Endodermal cell (in vitro differentiated cells): ENCODE measurements around the gene DHFR2. TPM values are rescaled to one million over a fixed set of nuclear protein-coding genes. Genes with fewer than 3 reads are reported as not detected.
A peak's percentile ranks its signal among the peaks of the same experiment; 100 is the strongest.

Experiments used
- DNase-seq: peaks from one replicate; pipeline ENCODE4 v3.0.0-alpha.2; 2017
- H3K27ac ChIP-seq: 2 replicates; pipeline ENCODE4 v1.5.1; 2013; ENCODE audit warnings: mild to moderate bottlenecking, low read depth, low read length, moderate library complexity
- H3K27me3 ChIP-seq: 2 replicates; pipeline ENCODE4 v1.6.1; 2013; ENCODE audit warnings: mild to moderate bottlenecking, low read length, moderate library complexity; ENCODE audit not compliant: insufficient read depth, control insufficient read depth, poor library complexity, severe bottlenecking
- H3K36me3 ChIP-seq: 2 replicates; pipeline ENCODE4 v1.7.0; 2013; ENCODE audit warnings: mild to moderate bottlenecking, low read length, moderate library complexity; ENCODE audit not compliant: control insufficient read depth, insufficient read depth
- H3K4me1 ChIP-seq: one replicate; pipeline ENCODE4 v1.7.0; 2013; ENCODE audit warnings: low read length; ENCODE audit not compliant: control insufficient read depth, insufficient read depth
- H3K4me3 ChIP-seq: 2 replicates; pipeline ENCODE4 v1.5.1; 2013; ENCODE audit warnings: mild to moderate bottlenecking, low read length, moderate library complexity
- H3K9ac ChIP-seq: 2 replicates; pipeline ENCODE4 v1.6.1; 2013; ENCODE audit warnings: mild to moderate bottlenecking, low read length, moderate library complexity; ENCODE audit not compliant: poor library complexity, severe bottlenecking; ENCODE audit errors: extremely low read depth
- H3K9me3 ChIP-seq: 2 replicates; pipeline ENCODE4 v1.6.1; 2013; ENCODE audit warnings: mild to moderate bottlenecking, low read length, moderate library complexity; ENCODE audit not compliant: control insufficient read depth
- H3K27ac Mint-ChIP-seq: 2 replicates; pipeline ENCODE4 v1.8.0; 2020; ENCODE audit warnings: mixed read lengths
- H3K27me3 Mint-ChIP-seq: 2 replicates; pipeline ENCODE4 v1.8.0; 2021; ENCODE audit warnings: mild to moderate bottlenecking, mixed read lengths; ENCODE audit not compliant: insufficient read depth
- H3K36me3 Mint-ChIP-seq: 2 replicates; pipeline ENCODE4 v1.8.0; 2020; ENCODE audit warnings: low read depth, mixed read lengths
- H3K4me1 Mint-ChIP-seq: 2 replicates; pipeline ENCODE4 v1.8.0; 2020; ENCODE audit warnings: mixed read lengths
- H3K4me3 Mint-ChIP-seq: 2 replicates; pipeline ENCODE4 v1.8.0; 2020; ENCODE audit warnings: mild to moderate bottlenecking, moderate library complexity, mixed read lengths
- H3K9me3 Mint-ChIP-seq: 2 replicates; pipeline ENCODE4 v1.8.0; 2020; ENCODE audit warnings: mild to moderate bottlenecking, mixed read lengths
- WGBS, 2 experiments: methylation state at CpG; one replicate each; pipeline versions ENCODE4 v1.1.5 to v1.1.7; 2013; ENCODE audit warnings: missing lambda C conversion rate in 2 of 2, mixed read lengths in 1 of 2; ENCODE audit not compliant: insufficient coverage in 1 of 2, insufficient read length in 1 of 2; 5-methylcytosine and 5-hydroxymethylcytosine counted together
- total RNA-seq, 2 donors: library from RNA; stranded (reverse); fragmentation: NEBNext Ultra II Directional in 1 of 2; extraction: Animal tissue kit (Norgen Biotek cat#: 25700) in 1 of 2; gene quantifications; 2 replicates in 1 of 2; 3 replicates in 1 of 2; pipeline ENCODE4 v1.2.1, GENCODE V29; 2021
- TF ChIP-seq, protein P1 (sequence below): fragments of 200-600 bp; sonication (generic); conservative IDR thresholded peaks from 2 replicates; pipeline ENCODE4 v1.5.0; 2021; ENCODE audit warnings: antibody characterized with exemption, mild to moderate bottlenecking

DHFR2 gene
- total RNA-seq, 2 donors from 2014 or later, result 4.2 to 5.3 TPM

DNA sequence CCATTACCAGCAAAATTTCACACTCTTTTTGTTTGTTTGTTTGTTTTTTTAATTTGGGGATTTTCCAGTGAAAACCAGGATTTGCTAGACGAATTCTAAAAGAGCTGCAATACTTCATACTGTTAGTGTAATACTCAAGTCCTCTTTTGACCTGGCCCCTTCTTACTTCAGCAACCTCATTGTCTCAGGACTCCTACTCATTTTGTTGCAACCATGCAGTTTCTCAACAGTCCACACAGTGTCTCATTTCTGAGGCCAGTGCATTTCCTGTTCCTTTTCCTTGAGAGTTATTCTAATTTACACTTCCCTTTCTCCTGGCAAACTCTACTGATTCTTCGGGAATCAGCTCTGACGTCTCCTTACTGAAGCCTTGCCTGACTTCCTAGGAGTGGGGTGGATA, 35.7 kb upstream of the DHFR2 start:
- Histone ChIP-seq H3K9ac (no peak overlapping the region), H3K4me3 (no peak overlapping the region), H3K27me3 (no peaks in the 10 kb centered on the region), H3K27ac (no peak overlapping the region), H3K4me1 (no peaks in the 10 kb centered on the region), H3K9me3 (no peaks in the 10 kb centered on the region), H3K36me3 (peaks cover 38% of the 10 kb centered on the region)
- no peak for DNase-seq
- no peaks in the 10 kb centered on the region for H3K27me3 Mint-ChIP-seq
- TF ChIP-seq, protein P1, sequence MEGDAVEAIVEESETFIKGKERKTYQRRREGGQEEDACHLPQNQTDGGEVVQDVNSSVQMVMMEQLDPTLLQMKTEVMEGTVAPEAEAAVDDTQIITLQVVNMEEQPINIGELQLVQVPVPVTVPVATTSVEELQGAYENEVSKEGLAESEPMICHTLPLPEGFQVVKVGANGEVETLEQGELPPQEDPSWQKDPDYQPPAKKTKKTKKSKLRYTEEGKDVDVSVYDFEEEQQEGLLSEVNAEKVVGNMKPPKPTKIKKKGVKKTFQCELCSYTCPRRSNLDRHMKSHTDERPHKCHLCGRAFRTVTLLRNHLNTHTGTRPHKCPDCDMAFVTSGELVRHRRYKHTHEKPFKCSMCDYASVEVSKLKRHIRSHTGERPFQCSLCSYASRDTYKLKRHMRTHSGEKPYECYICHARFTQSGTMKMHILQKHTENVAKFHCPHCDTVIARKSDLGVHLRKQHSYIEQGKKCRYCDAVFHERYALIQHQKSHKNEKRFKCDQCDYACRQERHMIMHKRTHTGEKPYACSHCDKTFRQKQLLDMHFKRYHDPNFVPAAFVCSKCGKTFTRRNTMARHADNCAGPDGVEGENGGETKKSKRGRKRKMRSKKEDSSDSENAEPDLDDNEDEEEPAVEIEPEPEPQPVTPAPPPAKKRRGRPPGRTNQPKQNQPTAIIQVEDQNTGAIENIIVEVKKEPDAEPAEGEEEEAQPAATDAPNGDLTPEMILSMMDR, result no peak
- no peak overlapping the region for H3K4me3 Mint-ChIP-seq
- 90 to 97% methylated on average over 2 to 3 of the region's 3 CpGs for WGBS, 2 experiments
- no peaks in the 10 kb centered on the region for H3K9me3 Mint-ChIP-seq
- peaks cover 20% of the 10 kb centered on the region for H3K4me1 Mint-ChIP-seq
- H3K36me3 Mint-ChIP-seq, result peaks cover 38% of the 10 kb centered on the region
- H3K27ac Mint-ChIP-seq, result peak overlapping the region; percentile 62

DNA sequence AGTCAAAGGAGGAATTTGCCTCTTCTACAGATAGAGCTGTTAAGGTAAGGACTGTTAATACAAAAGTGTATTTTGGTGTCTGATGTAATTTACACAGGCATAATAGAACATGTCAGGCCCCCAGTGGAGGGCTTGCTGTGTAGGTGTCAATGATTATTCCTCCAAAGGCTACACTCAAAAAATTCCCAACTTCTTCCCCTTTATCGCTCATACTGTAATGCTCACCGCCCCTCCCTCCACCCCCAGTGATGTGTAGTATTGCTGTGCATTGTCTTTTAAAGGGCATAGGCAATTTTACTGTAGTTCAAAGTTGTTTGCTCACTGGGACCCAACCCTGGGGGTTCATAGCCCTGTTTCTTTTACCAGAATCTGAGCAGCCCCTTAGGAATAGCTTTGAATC, 32.4 kb upstream of the DHFR2 start:
- H3K4me3 Mint-ChIP-seq, result no peak overlapping the region
- Histone ChIP-seq H3K27me3 (no peaks in the 10 kb centered on the region), H3K4me3 (no peak overlapping the region), H3K9me3 (no peaks in the 10 kb centered on the region), H3K27ac (no peak overlapping the region), H3K4me1 (no peaks in the 10 kb centered on the region), H3K9ac (no peak overlapping the region), H3K36me3 (peaks cover 43% of the 10 kb centered on the region)
- H3K9me3 Mint-ChIP-seq, result no peaks in the 10 kb centered on the region
- TF ChIP-seq, protein P1, result no peak
- DNase-seq, result no peak
- H3K27ac Mint-ChIP-seq, result no peak overlapping the region
- H3K27me3 Mint-ChIP-seq, result no peaks in the 10 kb centered on the region
- peaks cover 20% of the 10 kb centered on the region for H3K4me1 Mint-ChIP-seq
- 100% methylated on average over 2 of the region's 2 CpGs; no CpG with 5 or more reads in 1 of the 2 experiments for WGBS, 2 experiments
- peaks cover 46% of the 10 kb centered on the region for H3K36me3 Mint-ChIP-seq

DNA sequence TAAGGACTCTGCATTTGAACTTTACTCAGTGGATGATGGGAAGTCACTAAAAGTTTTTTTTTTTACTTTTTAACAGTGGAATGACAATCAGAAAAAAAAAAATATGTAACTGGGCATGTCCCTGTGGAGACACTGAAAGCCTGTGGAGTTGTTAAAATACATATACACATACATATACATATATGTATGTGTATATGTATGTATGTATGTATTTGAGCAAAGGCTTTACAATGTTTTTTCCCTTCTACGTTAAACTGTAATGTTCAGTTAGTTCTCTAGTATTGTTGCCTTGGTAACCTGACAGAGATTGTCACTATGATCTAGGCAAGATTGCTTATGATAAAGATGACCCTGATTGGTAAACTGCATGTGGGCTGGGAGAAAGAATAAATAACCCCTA, 30.4 kb upstream of the DHFR2 start:
- H3K27me3 ChIP-seq, result no peaks in the 10 kb centered on the region
- Mint-ChIP-seq H3K4me1 (peaks cover 15% of the 10 kb centered on the region), H3K27ac (no peak overlapping the region), H3K27me3 (no peaks in the 10 kb centered on the region), H3K9me3 (no peaks in the 10 kb centered on the region), H3K36me3 (peaks cover 50% of the 10 kb centered on the region), H3K4me3 (no peak overlapping the region)
- no peak overlapping the region for H3K27ac ChIP-seq
- H3K36me3 ChIP-seq, result peaks cover 56% of the 10 kb centered on the region
- DNase-seq, result no peak
- no peak overlapping the region for H3K9ac ChIP-seq
- H3K4me3 ChIP-seq, result no peak overlapping the region
- TF ChIP-seq, protein P1, result no peak
- no peaks in the 10 kb centered on the region for H3K9me3 ChIP-seq
- WGBS, 2 experiments, result 100% methylated on average over 1 of the region's 1 CpG
- H3K4me1 ChIP-seq, result no peaks in the 10 kb centered on the region
